ENCODE measurements around the gene TBC1D8. TPM values are rescaled to one million over a fixed set of nuclear protein-coding genes. Genes with fewer than 3 reads are reported as not detected.

Gene TBC1D8
- total RNA-seq (1 to 10 TPM; 2.0 to 2.4 TPM), polyA plus RNA-seq (under 1 TPM; 0.15 to 0.88 TPM)

GRCh38 chr2:101151146-101151858 lies at the start of gene TBC1D8:
Gene TBC1D8 (minus strand): TSS chr2:101151382. CDS start chr2:101151253, 129 bp downstream.
- DNase-seq, result peak; percentile 38 to 65 (median 55)
- Mint-ChIP-seq H3K27ac (peak within 1 kb of the TSS; percentile 19 to 88 (median 71)), H3K9me3 (peaks cover 0 to 2% (median 0%) of the 10 kb centered on the region in 8 donors), H3K4me1 (peaks cover 18 to 27% (median 22%) of the 10 kb centered on the region in 4 donors), H3K27me3 (peaks cover 2 to 7% of the 10 kb centered on the region in 2 donors), H3K4me3 (peak within 1 kb of the TSS; percentile 77 to 92 (median 86)), H3K36me3 (no peaks in the 10 kb centered on the region)
- CTCF ChIA-PET (ENCODE audit: partially characterized antibody), result interaction anchor here (1.4 to 1.9 kb wide), 2 partner anchors 54 to 138 kb away, joined by 3 to 10 read pairs; no protein-coding TSS in a partner anchor
- H3K36me3 ChIP-seq (ENCODE audit: insufficient read depth, low read length), result no peaks in the 10 kb centered on the region
- POLR2A ChIA-PET (ENCODE audit: partially characterized antibody), result interaction anchor here (1.1 to 1.8 kb wide), 5 partner anchors 54 to 149 kb away, joined by 3 to 7 read pairs (median 3); partner anchors contain the start of gene RPL31
- intact Hi-C loops (cut with micrococcal nuclease), result loop anchor here (5.0 kb wide), 1 partner anchor 589 kb away; the partner anchor contains the start of gene PDCL3
- no peak within 1 kb of the TSS for H3K27ac ChIP-seq (ENCODE audit: low read depth, low read length)
- no peaks in the 10 kb centered on the region for H3K9me3 ChIP-seq (ENCODE audit: control insufficient read depth in 1 of 2, low read length in 2 of 2)
- peaks cover 19% of the 10 kb centered on the region for H3K4me1 ChIP-seq (ENCODE audit: insufficient read depth, low read length)
- peak within 1 kb of the TSS; percentile 28 to 33 for H3K4me3 ChIP-seq (ENCODE audit: low read length in 2 of 2)
- no peaks in the 10 kb centered on the region for H3K27me3 ChIP-seq (ENCODE audit: insufficient read depth, low read length)

GRCh38 chr2:101200676-101201075 lies 49.5 kb upstream of the TBC1D8 start:
- H3K27me3 ChIP-seq (ENCODE audit: insufficient read depth, low read length), result no peaks in the 10 kb centered on the region
- intact Hi-C loops (cut with micrococcal nuclease), result loop anchor here (10.0 kb wide), 2 partner anchors 54 to 596 kb away; partner anchors contain the start of gene CNOT11
- no peak overlapping the region for H3K27ac ChIP-seq (ENCODE audit: low read depth, low read length)
- H3K36me3 Mint-ChIP-seq, result no peaks in the 10 kb centered on the region
- peaks cover 4% of the 10 kb centered on the region for H3K4me1 ChIP-seq (ENCODE audit: insufficient read depth, low read length)
- H3K9me3 Mint-ChIP-seq, result no peaks in the 10 kb centered on the region
- H3K27me3 Mint-ChIP-seq, result peaks cover 0 to 3% of the 10 kb centered on the region in 2 donors
- no peaks in the 10 kb centered on the region for H3K9me3 ChIP-seq (ENCODE audit: control insufficient read depth in 1 of 2, low read length in 2 of 2)
- ChIA-PET POLR2A (ENCODE audit: partially characterized antibody) (no interaction called here), CTCF (ENCODE audit: partially characterized antibody) (interaction anchor here (1.6 to 3.0 kb wide), 2 partner anchors 9 to 187 kb away, joined by 5 to 12 read pairs; no protein-coding TSS in a partner anchor)
- no peak overlapping the region for H3K4me3 Mint-ChIP-seq
- no peak for DNase-seq
- no peaks in the 10 kb centered on the region for H3K36me3 ChIP-seq (ENCODE audit: insufficient read depth, low read length)
- no peak overlapping the region for H3K4me3 ChIP-seq (ENCODE audit: low read length in 2 of 2)
- H3K27ac Mint-ChIP-seq, result no peak overlapping the region
- H3K4me1 Mint-ChIP-seq, result peaks cover 2 to 12% (median 9%) of the 10 kb centered on the region in 4 donors

GRCh38 chr2:101199251-101199791 lies 48.1 kb upstream of the TBC1D8 start:
- DNase-seq, result no peak
- peaks cover 0 to 1% (median 0%) of the 10 kb centered on the region in 4 donors for H3K4me1 Mint-ChIP-seq
- ChIA-PET CTCF (ENCODE audit: partially characterized antibody) (no interaction called here), POLR2A (ENCODE audit: partially characterized antibody) (no interaction called here)
- H3K27ac Mint-ChIP-seq, result peak overlapping the region in 1 of 7 donors; percentile 40
- no peaks in the 10 kb centered on the region for H3K9me3 ChIP-seq (ENCODE audit: control insufficient read depth in 1 of 2, low read length in 2 of 2)
- H3K4me3 Mint-ChIP-seq, result no peak overlapping the region
- H3K9me3 Mint-ChIP-seq, result no peaks in the 10 kb centered on the region
- no peak overlapping the region for H3K4me3 ChIP-seq (ENCODE audit: low read length in 2 of 2)
- intact Hi-C loops (cut with micrococcal nuclease), result no loop called here
- H3K36me3 ChIP-seq (ENCODE audit: insufficient read depth, low read length), result no peaks in the 10 kb centered on the region
- no peaks in the 10 kb centered on the region for H3K36me3 Mint-ChIP-seq
- H3K27ac ChIP-seq (ENCODE audit: low read depth, low read length), result no peak overlapping the region
- no peaks in the 10 kb centered on the region for H3K27me3 ChIP-seq (ENCODE audit: insufficient read depth, low read length)
- no peaks in the 10 kb centered on the region for H3K4me1 ChIP-seq (ENCODE audit: insufficient read depth, low read length)
- peaks cover 0 to 3% of the 10 kb centered on the region in 2 donors for H3K27me3 Mint-ChIP-seq

- Histone ChIP-seq H3K36me3 (ENCODE audit: insufficient read depth, low read length) (no peaks in the 10 kb centered on the region), H3K4me1 (ENCODE audit: insufficient read depth, low read length) (no peaks in the 10 kb centered on the region), H3K27ac (ENCODE audit: low read depth, low read length) (no peak overlapping the region), H3K9me3 (ENCODE audit: control insufficient read depth in 1 of 2, low read length in 2 of 2) (no peaks in the 10 kb centered on the region), H3K4me3 (ENCODE audit: low read length in 2 of 2) (no peak overlapping the region), H3K27me3 (ENCODE audit: insufficient read depth, low read length) (no peaks in the 10 kb centered on the region)
- peaks cover 0 to 3% of the 10 kb centered on the region in 2 donors for H3K27me3 Mint-ChIP-seq
- H3K36me3 Mint-ChIP-seq, result no peaks in the 10 kb centered on the region
- no peak for DNase-seq
- no peak overlapping the region for H3K4me3 Mint-ChIP-seq
- no peaks in the 10 kb centered on the region for H3K9me3 Mint-ChIP-seq
- peaks cover 0 to 1% (median 0%) of the 10 kb centered on the region in 4 donors for H3K4me1 Mint-ChIP-seq
- intact Hi-C loops (cut with micrococcal nuclease), result no loop called here
- H3K27ac Mint-ChIP-seq, result peak overlapping the region in 1 of 7 donors; percentile 49
- ChIA-PET POLR2A (ENCODE audit: partially characterized antibody) (no interaction called here), CTCF (ENCODE audit: partially characterized antibody) (interaction anchor here (5.8 kb wide), 1 partner anchor 6 kb away, joined by 29 read pairs; no protein-coding TSS in a partner anchor)
Measured at GRCh38 chr2:101197814-101198213, 46.6 kb upstream of the TBC1D8 start.

- no peak overlapping the region for H3K4me3 ChIP-seq (ENCODE audit: low read length in 2 of 2)
- ChIA-PET CTCF (ENCODE audit: partially characterized antibody) (interaction anchor here (1.0 to 5.8 kb wide), 2 partner anchors 7 to 61 kb away, joined by 3 to 29 read pairs; no protein-coding TSS in a partner anchor), POLR2A (ENCODE audit: partially characterized antibody) (no interaction called here)
- Mint-ChIP-seq H3K4me1 (peaks cover 0 to 1% (median 0%) of the 10 kb centered on the region in 4 donors), H3K27me3 (peaks cover 0 to 3% of the 10 kb centered on the region in 2 donors), H3K9me3 (no peaks in the 10 kb centered on the region), H3K36me3 (no peaks in the 10 kb centered on the region), H3K27ac (no peak overlapping the region), H3K4me3 (no peak overlapping the region)
- H3K27ac ChIP-seq (ENCODE audit: low read depth, low read length), result no peak overlapping the region
- no peaks in the 10 kb centered on the region for H3K36me3 ChIP-seq (ENCODE audit: insufficient read depth, low read length)
- no peaks in the 10 kb centered on the region for H3K4me1 ChIP-seq (ENCODE audit: insufficient read depth, low read length)
- H3K9me3 ChIP-seq (ENCODE audit: control insufficient read depth in 1 of 2, low read length in 2 of 2), result no peaks in the 10 kb centered on the region
- peak in 2 of 5 donors; percentile 9 to 10 for DNase-seq
- intact Hi-C loops (cut with micrococcal nuclease), result no loop called here
- no peaks in the 10 kb centered on the region for H3K27me3 ChIP-seq (ENCODE audit: insufficient read depth, low read length)
Measured at GRCh38 chr2:101197215-101197745, 46.1 kb upstream of the TBC1D8 start.

- ChIA-PET CTCF (ENCODE audit: partially characterized antibody) (interaction anchor here (0.8 to 5.8 kb wide), 4 partner anchors 8 to 57 kb away, joined by 3 to 29 read pairs (median 6); no protein-coding TSS in a partner anchor), POLR2A (ENCODE audit: partially characterized antibody) (no interaction called here)
- Mint-ChIP-seq H3K9me3 (no peaks in the 10 kb centered on the region), H3K27me3 (peaks cover 2 to 3% of the 10 kb centered on the region in 2 donors), H3K4me3 (no peak overlapping the region), H3K4me1 (peaks cover 0 to 1% (median 0%) of the 10 kb centered on the region in 4 donors), H3K36me3 (no peaks in the 10 kb centered on the region), H3K27ac (no peak overlapping the region)
- no peaks in the 10 kb centered on the region for H3K4me1 ChIP-seq (ENCODE audit: insufficient read depth, low read length)
- H3K27me3 ChIP-seq (ENCODE audit: insufficient read depth, low read length), result no peaks in the 10 kb centered on the region
- H3K4me3 ChIP-seq (ENCODE audit: low read length in 2 of 2), result no peak overlapping the region
- H3K36me3 ChIP-seq (ENCODE audit: insufficient read depth, low read length), result no peaks in the 10 kb centered on the region
- no peaks in the 10 kb centered on the region for H3K9me3 ChIP-seq (ENCODE audit: control insufficient read depth in 1 of 2, low read length in 2 of 2)
- intact Hi-C loops (cut with micrococcal nuclease), result no loop called here
- DNase-seq, result no peak
- no peak overlapping the region for H3K27ac ChIP-seq (ENCODE audit: low read depth, low read length)
Measured at GRCh38 chr2:101195871-101196661, 44.9 kb upstream of the TBC1D8 start.

All from CD4-positive, alpha-beta memory T cell (primary cell).